Lung (tissue), 12 donors: ENCODE data around the gene SLX9. TPM values are rescaled to one million over a fixed set of nuclear protein-coding genes. Genes with fewer than 3 reads are reported as not detected.

ENCODE experiments used
- ATAC-seq: fragments of 200-7000 bp; cut with Tn5 transposase; one replicate; pipeline ENCODE4 v1.9.1; 2020; ENCODE audit warnings: moderate number of reproducible peaks; ENCODE audit not compliant: insufficient read depth, low FRiP score
- DNase-seq, 3 donors: peaks; one replicate each; pipeline ENCODE4 v3.0.0-alpha.2; 2013 to 2017
- H3K27ac ChIP-seq, 2 donors: one replicate each; pipeline ENCODE4 v1.5.1; 2013; ENCODE audit warnings: mild to moderate bottlenecking in 2 of 2, moderate library complexity in 2 of 2, control low read depth in 1 of 2, inconsistent platforms in 1 of 2, low read depth in 1 of 2, low read length in 1 of 2
- H3K27me3 ChIP-seq, 3 donors: one replicate each; pipeline ENCODE4 v1.5.1; 2013; ENCODE audit warnings: low read length in 2 of 3; ENCODE audit not compliant: control insufficient read depth in 3 of 3, insufficient read depth in 3 of 3
- H3K36me3 ChIP-seq, 4 donors: one replicate each; pipeline ENCODE4 v1.5.1; 2013; ENCODE audit warnings: low read length in 4 of 4, mild to moderate bottlenecking in 1 of 4, moderate library complexity in 1 of 4; ENCODE audit not compliant: control insufficient read depth in 4 of 4, insufficient read depth in 4 of 4
- H3K4me1 ChIP-seq, 5 donors: one replicate each; pipeline ENCODE4 v1.5.1; 2013; ENCODE audit warnings: low read length in 5 of 5, mild to moderate bottlenecking in 2 of 5, moderate library complexity in 1 of 5; ENCODE audit not compliant: control insufficient read depth in 5 of 5, insufficient read depth in 5 of 5
- H3K4me3 ChIP-seq: one replicate; pipeline ENCODE4 v1.5.1; 2013; ENCODE audit warnings: mild to moderate bottlenecking, control low read depth, moderate library complexity
- H3K9ac ChIP-seq, 2 donors: one replicate each; pipeline ENCODE4 v1.5.1; 2013; ENCODE audit warnings: low read length in 2 of 2, control low read depth in 1 of 2; ENCODE audit not compliant: insufficient read depth in 1 of 2
- H3K9me3 ChIP-seq, 4 donors: one replicate each; pipeline ENCODE4 v1.5.1; 2013; ENCODE audit warnings: low read length in 3 of 4, mild to moderate bottlenecking in 1 of 4, moderate library complexity in 1 of 4; ENCODE audit not compliant: control insufficient read depth in 4 of 4, insufficient read depth in 3 of 4
- CTCF ChIP-seq: IDR thresholded peaks from 2 replicates; pipeline ENCODE4 v1.5.1; 2012; ENCODE audit warnings: mild to moderate bottlenecking; ENCODE audit errors: control extremely low read depth, extremely low read depth
- WGBS, 2 donors: extraction: QIAGEN DNeasy Blood & Tissue Kit; methylation state at CpG; one replicate each; pipeline ENCODE4 v1.1.7; 2013; 5-methylcytosine and 5-hydroxymethylcytosine counted together
- polyA plus RNA-seq, 2 donors: library from polyadenylated mRNA; stranded (reverse); fragments of 200-250 nt; gene quantifications; one replicate each; pipeline ENCODE4 v1.2.1, GENCODE V29; 2013
- total RNA-seq, 2 donors: library from RNA; depleted of rRNA in 1 of 2; stranded (reverse); fragments of >200 nt in 1 of 2; gene quantifications; one replicate each; pipeline ENCODE4 v1.2.1, GENCODE V29; 2014 to 2021
- donor health status: control.
- donor health status: control.
- donor health status: Bipolar disorder and iron deficiency.
- donor health status: healthy.
- donor health status: DM: yes; HTN: yes; CAD: no.

SLX9 gene
- total and polyA plus RNA-seq, 4 donors, result 10.3 to 36.9 (median 27.0) TPM

GRCh38 chr21:45003331-45004058, 63.7 kb downstream of the SLX9 start:
- no peak for TF ChIP-seq CTCF
- DNase-seq (no peak), ATAC-seq (no peak)
- peak overlapping the region in 1 of 2 donors; percentile 60 for H3K27ac ChIP-seq
- no peak overlapping the region for H3K9ac ChIP-seq
- H3K9me3 ChIP-seq, result peaks cover 0 to 2% (median 0%) of the 10 kb centered on the region in 4 donors
- H3K36me3 ChIP-seq, result no peaks in the 10 kb centered on the region
- H3K27me3 ChIP-seq, result no peaks in the 10 kb centered on the region
- peaks cover 0 to 18% (median 3%) of the 10 kb centered on the region in 5 donors for H3K4me1 ChIP-seq
- 71 to 78% methylated on average over 14 of the region's 14 CpGs for WGBS, 2 donors
- no peak overlapping the region for H3K4me3 ChIP-seq

- Histone ChIP-seq H3K9me3 (peaks cover 0 to 4% (median 0%) of the 10 kb centered on the region in 4 donors), H3K27ac (peak overlapping the region in 1 of 2 donors; percentile 26), H3K27me3 (no peaks in the 10 kb centered on the region), H3K4me1 (peaks cover 0 to 18% (median 3%) of the 10 kb centered on the region in 5 donors), H3K4me3 (no peak overlapping the region), H3K9ac (no peak overlapping the region), H3K36me3 (no peaks in the 10 kb centered on the region)
- no peak for TF ChIP-seq CTCF
- ATAC-seq (no peak), DNase-seq (no peak)
- WGBS, 2 donors, result 96 to 97% methylated on average over 8 of the region's 8 CpGs
Observed at GRCh38 chr21:45004059-45004422, 64.2 kb downstream of the SLX9 start.

GRCh38 chr21:45004481-45005247, 64.8 kb downstream of the SLX9 start:
- ATAC-seq (no peak), DNase-seq (no peak)
- H3K36me3 ChIP-seq, result no peaks in the 10 kb centered on the region
- H3K9ac ChIP-seq, result no peak overlapping the region
- peaks cover 0 to 18% (median 3%) of the 10 kb centered on the region in 5 donors for H3K4me1 ChIP-seq
- no peaks in the 10 kb centered on the region for H3K27me3 ChIP-seq
- WGBS, 2 donors, result 82 to 85% methylated on average over 40 of the region's 40 CpGs
- TF ChIP-seq CTCF, result no peak
- no peak overlapping the region for H3K27ac ChIP-seq
- peaks cover 0 to 4% (median 0%) of the 10 kb centered on the region in 4 donors for H3K9me3 ChIP-seq
- no peak overlapping the region for H3K4me3 ChIP-seq
